ENCODE measurements around the gene COL6A3. TPM values are rescaled to one million over a fixed set of nuclear protein-coding genes. Genes with fewer than 3 reads are reported as not detected.
"Not testable (repeated sequence)": the region's sequence is repeated elsewhere in the genome, so short reads cannot be mapped to it uniquely, and the experiment has no call there.

The COL6A3 gene
- total RNA-seq, 1 donor from 2014 or later, result 28.7 TPM

DNA sequence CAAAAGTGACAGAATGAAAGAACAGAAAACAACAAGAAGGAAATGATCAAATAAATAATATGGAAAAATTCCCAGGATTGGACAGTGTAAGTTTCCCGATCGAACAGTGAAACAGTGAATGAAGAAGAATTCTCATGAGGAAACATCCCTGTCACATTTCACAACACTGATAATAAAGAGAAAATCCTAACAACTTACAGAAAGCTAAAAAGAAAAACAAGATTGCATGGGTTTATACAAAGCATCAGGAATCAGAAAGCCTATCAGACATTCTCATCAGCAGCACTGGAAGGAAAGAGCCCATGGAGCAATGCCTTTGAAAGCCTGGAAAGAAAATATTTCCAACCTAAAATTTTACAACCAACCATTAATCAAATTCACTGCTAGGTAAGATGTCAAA, 9.9 kb upstream of the COL6A3 start:
- H3K27me3 Mint-ChIP-seq, result peaks cover 5% of the 10 kb centered on the region
- H3K36me3 Mint-ChIP-seq (ENCODE audit: low read depth), result peaks cover 37% of the 10 kb centered on the region
- H3K4me3 Mint-ChIP-seq, result no peak overlapping the region
- intact Hi-C loops (cut with micrococcal nuclease), result loop anchor here (5.0 kb wide), 2 partner anchors 33 to 148 kb away; no protein-coding TSS in a partner anchor
- H3K4me1 Mint-ChIP-seq, result peaks cover 52% of the 10 kb centered on the region
- peaks cover 4% of the 10 kb centered on the region for H3K9me3 Mint-ChIP-seq
- H3K27ac Mint-ChIP-seq, result no peak overlapping the region
- no peak for DNase-seq

DNA sequence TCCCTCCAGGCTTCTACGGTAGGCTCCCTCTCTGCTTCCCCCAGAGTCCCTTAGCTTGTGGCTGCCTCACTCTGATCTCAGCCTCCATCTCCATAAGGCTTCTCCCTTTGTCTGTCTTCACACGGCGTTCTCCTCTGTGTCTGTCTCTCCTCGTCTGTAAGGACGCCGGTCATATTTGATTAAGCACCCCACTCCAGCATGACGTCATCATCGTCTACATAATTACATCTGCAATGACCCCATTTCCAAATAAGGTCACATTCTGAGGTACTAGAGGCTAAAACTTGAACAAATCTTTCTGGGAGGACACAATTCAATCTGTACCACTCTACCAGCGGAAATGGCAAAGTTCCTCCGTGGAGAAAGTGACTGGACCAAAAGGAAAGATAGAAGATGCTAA, 8.3 kb upstream of the COL6A3 start:
- peaks cover 36% of the 10 kb centered on the region for H3K4me1 Mint-ChIP-seq
- H3K4me3 Mint-ChIP-seq, result no peak overlapping the region
- H3K27ac Mint-ChIP-seq, result no peak overlapping the region
- H3K36me3 Mint-ChIP-seq (ENCODE audit: low read depth), result peaks cover 27% of the 10 kb centered on the region
- peaks cover 5% of the 10 kb centered on the region for H3K27me3 Mint-ChIP-seq
- DNase-seq, result no peak
- H3K9me3 Mint-ChIP-seq, result peaks cover 1% of the 10 kb centered on the region
- intact Hi-C loops (cut with micrococcal nuclease), result loop anchor here (5.0 kb wide), 2 partner anchors 35 to 150 kb away; no protein-coding TSS in a partner anchor

DNA sequence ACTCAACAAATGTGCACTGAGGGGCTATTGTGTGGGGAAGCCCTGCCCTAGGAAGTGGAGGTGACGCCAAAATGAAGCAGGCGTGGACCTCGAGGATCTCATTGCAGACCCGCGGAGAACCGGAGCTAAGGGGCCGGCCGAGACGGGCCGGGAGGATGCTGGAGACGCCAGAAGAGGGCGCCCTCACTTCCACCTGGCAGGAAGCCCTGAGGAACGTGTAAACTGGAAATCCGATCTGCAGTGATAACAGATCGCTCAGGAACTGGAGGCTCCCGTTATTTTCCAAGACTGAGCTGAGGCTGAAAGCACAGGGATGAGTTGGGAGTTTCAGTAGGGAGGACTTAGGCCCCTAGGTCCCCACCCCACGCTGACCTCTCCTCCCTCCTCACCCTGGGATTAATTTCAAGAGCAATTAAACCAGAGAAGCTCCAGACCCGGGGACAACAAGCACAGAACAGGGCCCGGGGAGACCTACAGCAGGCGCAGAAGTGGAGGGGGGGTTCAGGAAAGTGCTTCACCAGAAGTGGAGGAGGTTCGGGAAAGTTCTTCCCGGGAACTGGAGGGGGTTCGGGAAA, 7.7 kb upstream of the COL6A3 start:
- intact Hi-C loops (cut with micrococcal nuclease), result loop anchor here (1.0 to 5.0 kb wide), 3 partner anchors 36 to 151 kb away; no protein-coding TSS in a partner anchor
- H3K36me3 Mint-ChIP-seq (ENCODE audit: low read depth), result peaks cover 23% of the 10 kb centered on the region
- peak; percentile 93 for DNase-seq
- peak overlapping the region; percentile 75 for H3K27ac Mint-ChIP-seq
- peaks cover 5% of the 10 kb centered on the region for H3K27me3 Mint-ChIP-seq
- H3K4me1 Mint-ChIP-seq, result peaks cover 31% of the 10 kb centered on the region
- H3K9me3 Mint-ChIP-seq, result no peaks in the 10 kb centered on the region
- peak overlapping the region; percentile 74 for H3K4me3 Mint-ChIP-seq

DNA sequence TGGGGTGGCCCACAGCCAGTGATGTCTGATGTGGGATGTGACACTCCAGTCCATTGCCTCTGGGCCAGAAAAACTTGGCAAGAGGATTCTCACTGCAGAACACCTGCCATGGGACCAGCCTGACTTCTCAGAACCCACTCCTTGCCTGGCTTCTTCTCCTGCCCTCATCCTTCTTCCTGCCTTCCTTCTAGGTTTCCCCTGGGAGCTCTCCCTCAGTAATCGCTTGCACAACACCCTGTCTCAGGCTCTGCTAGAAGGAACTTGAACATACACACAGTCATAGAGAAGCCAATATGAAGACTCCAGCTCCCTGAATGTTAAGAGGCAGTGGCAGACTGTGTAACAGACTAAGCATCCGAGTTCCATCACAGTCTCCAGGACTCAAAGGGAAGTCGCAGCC, 4.3 kb upstream of the COL6A3 start:
- no peak for DNase-seq
- H3K27me3 Mint-ChIP-seq, result peaks cover 6% of the 10 kb centered on the region
- H3K36me3 Mint-ChIP-seq (ENCODE audit: low read depth), result peaks cover 13% of the 10 kb centered on the region
- H3K27ac Mint-ChIP-seq, result no peak overlapping the region
- intact Hi-C loops (cut with micrococcal nuclease), result no loop called here
- peaks cover 14% of the 10 kb centered on the region for H3K4me1 Mint-ChIP-seq
- H3K4me3 Mint-ChIP-seq, result no peak overlapping the region
- no peaks in the 10 kb centered on the region for H3K9me3 Mint-ChIP-seq

DNA sequence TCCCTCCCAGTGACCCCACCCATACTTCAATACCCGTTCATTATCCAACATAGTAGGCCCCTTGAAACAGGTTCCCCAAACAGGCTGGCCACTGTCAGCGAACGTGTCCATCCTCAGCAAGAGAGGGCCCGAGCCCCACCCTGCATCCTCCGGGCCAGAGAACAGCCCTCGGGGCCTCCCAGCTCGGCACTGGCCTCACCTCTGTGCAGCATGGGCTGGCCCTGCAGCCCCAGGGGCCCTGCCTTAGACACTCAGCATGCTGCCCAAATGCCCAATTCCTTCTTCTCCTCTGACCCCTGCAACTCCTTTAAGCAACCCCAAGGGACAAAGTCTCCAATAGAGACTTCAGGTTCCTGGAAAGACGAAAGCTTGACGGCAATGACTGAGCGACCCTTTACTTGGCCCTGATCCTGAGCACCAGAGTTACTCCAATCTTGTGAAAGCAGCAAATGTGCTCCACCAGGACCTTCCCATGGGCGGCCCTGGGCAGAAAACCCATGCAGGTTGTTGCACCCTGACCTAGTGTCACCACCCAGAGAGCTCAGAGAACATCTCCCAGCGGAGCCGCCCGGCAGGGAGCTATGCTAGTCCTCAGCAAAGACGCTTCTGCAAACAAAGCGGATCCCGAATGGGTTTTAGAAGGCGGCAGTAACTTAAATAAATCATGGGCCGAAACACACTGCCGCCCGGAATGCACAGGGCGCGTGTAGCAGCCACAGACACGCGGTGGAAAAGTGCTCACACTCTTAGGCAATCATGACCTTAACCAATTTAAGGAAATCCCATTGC, 782 bp downstream of the COL6A3 start:
- Mint-ChIP-seq H3K27me3 (peaks cover 1% of the 10 kb centered on the region), H3K4me3 (no peak overlapping the region), H3K27ac (no peak overlapping the region), H3K4me1 (peaks cover 3% of the 10 kb centered on the region), H3K9me3 (no peaks in the 10 kb centered on the region), H3K36me3 (ENCODE audit: low read depth) (no peaks in the 10 kb centered on the region)
- intact Hi-C loops (cut with micrococcal nuclease), result no loop called here
- no peak for DNase-seq

DNA sequence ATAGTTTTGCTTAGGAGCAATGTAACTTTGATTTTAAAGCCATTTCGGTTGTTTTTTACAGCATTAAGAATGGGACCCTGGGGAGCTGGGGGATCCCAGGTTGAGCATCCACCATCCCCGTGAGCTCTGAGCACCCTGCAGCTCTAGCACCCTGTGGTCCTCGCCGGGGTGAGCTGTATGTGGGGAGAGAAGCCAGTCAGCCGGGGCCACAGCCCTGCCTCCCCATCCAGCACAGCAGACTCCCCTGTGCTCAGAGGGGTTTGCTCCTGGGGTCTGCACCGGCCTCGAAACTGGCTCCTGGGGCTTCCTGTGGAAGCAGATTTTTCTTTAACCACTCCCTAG, 1.3 kb downstream of the COL6A3 start:
- DNase-seq, result no peak
- H3K4me3 Mint-ChIP-seq, result no peak overlapping the region
- intact Hi-C loops (cut with micrococcal nuclease), result no loop called here
- H3K27ac Mint-ChIP-seq, result no peak overlapping the region
- H3K27me3 Mint-ChIP-seq, result peaks cover 1% of the 10 kb centered on the region
- no peaks in the 10 kb centered on the region for H3K9me3 Mint-ChIP-seq
- H3K4me1 Mint-ChIP-seq, result peaks cover 3% of the 10 kb centered on the region
- no peaks in the 10 kb centered on the region for H3K36me3 Mint-ChIP-seq (ENCODE audit: low read depth)

DNA sequence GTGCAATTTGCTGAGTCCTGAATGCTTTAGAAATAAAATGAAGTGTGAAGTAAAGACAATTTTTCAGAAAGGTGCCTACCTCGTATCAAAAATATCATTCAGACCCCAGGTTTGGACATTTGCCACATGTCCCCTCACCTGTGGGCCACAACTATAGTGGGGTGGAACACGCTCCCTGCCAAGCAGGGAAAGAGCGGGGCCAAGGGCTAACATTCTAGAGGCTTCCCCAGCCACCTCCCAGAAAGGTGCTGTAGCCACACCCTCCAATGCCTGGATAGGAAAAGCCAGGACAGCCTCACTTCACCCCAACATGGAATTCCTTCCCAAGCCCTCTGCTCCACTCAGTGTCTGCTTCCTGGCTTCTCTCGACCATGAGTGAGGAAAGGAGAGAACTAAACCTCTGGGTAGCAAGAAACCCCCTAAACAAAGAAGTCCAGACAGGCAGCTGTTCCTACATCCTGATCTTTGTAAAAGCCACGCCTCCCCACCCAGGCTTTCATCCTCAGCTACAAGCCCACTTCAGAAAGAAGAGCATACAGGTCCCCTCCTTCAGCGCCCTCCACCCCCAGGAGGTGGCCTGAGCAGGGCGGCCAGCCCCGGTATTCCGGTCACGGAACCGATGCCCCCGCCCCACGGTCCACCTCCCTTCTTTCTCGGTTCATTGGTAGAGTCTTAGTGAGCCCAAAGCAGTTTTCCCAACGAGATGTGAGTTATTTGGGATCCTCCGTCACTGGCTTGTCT, 2.1 kb downstream of the COL6A3 start:
- Mint-ChIP-seq H3K4me3 (no peak overlapping the region), H3K36me3 (ENCODE audit: low read depth) (no peaks in the 10 kb centered on the region), H3K27ac (no peak overlapping the region), H3K4me1 (peaks cover 3% of the 10 kb centered on the region), H3K27me3 (peaks cover 1% of the 10 kb centered on the region), H3K9me3 (no peaks in the 10 kb centered on the region)
- DNase-seq, result no peak
- intact Hi-C loops (cut with micrococcal nuclease), result no loop called here

DNA sequence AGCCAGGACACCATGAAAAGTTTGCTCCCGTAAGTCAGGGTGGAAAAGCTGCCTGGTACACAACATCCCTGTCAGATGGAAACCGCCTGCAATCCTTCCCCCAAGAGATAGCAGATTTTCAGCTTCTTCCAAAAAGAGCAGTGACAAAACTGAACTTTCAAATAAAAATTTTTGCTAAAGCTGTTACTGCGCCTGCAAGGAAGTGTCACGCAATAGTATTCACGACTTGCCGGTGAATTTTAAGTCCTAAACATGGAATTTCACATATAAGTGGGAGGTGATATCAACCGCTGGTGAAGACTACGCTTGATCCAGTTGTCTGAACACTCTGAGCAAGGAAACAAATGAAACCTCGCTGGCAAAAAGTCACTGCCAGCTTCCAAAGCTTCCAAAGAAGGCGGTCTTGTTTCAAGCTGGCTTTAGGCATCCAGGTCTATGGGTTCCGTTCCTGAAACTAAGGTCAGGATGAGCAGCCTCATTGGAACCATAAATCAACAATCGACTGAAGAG, 2.8 kb downstream of the COL6A3 start:
- Mint-ChIP-seq H3K27me3 (peaks cover 1% of the 10 kb centered on the region), H3K27ac (no peak overlapping the region), H3K36me3 (ENCODE audit: low read depth) (no peaks in the 10 kb centered on the region), H3K4me1 (peaks cover 3% of the 10 kb centered on the region), H3K4me3 (no peak overlapping the region), H3K9me3 (no peaks in the 10 kb centered on the region)
- intact Hi-C loops (cut with micrococcal nuclease), result no loop called here
- DNase-seq, result no peak

DNA sequence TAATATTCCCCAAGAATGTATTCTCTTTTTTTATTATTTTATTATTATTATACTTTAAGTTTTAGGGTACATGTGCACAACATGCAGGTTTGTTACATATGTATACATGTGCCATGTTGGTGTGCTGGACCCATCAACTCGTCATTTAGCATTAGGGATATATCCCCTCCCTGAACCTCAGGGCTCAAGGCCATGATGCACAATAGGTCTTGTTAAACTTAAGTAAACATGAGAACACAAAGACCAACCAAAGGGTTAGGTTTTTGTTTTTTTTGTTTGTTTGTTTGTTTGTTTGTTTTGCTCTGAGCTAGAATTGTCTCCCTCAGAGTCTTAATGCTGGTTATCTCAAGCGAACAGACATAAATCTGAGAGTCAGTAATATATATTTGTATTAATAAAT, 4.7 kb downstream of the COL6A3 start:
- H3K27ac Mint-ChIP-seq; H3K4me3 Mint-ChIP-seq; H3K36me3 Mint-ChIP-seq (ENCODE audit: low read depth); DNase-seq; H3K9me3 Mint-ChIP-seq; H3K4me1 Mint-ChIP-seq; H3K27me3 Mint-ChIP-seq; intact Hi-C loops (cut with micrococcal nuclease): not testable (repeated sequence)

DNA sequence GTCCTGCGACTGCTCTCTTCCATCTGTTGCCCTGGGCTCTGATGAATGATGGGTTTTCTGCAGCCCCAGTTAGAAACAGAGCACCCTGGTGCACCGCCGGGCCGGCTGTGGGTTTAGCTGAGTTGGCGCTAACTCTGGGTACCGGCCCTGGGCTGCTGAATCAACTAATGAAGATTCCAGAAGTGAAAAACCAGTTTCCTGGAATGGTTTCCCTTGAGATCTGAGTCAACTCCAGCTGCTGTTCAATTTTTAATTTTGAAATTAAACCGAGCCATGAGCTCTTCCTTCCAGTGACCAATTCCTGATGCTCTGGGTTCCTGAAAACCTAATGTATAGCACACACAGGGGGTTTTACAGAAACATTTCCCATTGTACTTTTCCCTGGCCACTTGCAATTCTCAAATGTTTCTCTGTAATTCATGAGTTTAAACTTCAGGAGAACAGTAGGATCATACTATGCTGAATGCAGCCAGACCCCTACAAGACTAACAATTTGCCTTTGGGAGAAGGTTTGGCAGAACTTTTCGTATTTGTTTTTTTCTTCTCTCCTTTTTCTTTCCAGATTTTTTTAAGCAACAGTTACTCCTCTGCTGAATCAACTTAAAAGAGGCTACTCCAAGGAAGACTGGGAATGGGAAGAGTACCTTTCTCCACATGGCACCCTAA, 5.5 kb downstream of the COL6A3 start:
- H3K4me3 Mint-ChIP-seq, result no peak overlapping the region
- peaks cover 3% of the 10 kb centered on the region for H3K4me1 Mint-ChIP-seq
- no peaks in the 10 kb centered on the region for H3K27me3 Mint-ChIP-seq
- DNase-seq, result no peak
- no peaks in the 10 kb centered on the region for H3K9me3 Mint-ChIP-seq
- no peak overlapping the region for H3K27ac Mint-ChIP-seq
- no peaks in the 10 kb centered on the region for H3K36me3 Mint-ChIP-seq (ENCODE audit: low read depth)
- intact Hi-C loops (cut with micrococcal nuclease), result no loop called here

DNA sequence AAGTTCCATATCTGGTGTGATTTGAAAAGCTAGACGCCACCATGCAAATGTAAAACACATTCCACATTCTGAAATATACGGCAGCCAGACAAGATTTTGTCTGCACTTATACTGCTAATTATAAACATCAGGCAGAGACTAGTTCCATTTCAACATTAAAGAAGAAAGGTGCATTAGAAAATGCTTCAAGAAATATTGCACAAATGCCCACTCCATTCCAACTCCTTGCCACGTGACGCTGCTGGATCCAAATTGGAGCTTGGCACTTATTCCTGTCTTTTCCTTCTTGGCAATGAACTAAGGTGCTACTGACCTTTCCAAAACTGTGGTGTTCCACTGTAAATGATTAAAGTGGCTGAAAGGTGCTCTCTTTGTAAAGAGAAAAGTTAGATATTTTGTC, 6.3 kb downstream of the COL6A3 start:
- intact Hi-C loops (cut with micrococcal nuclease), result no loop called here
- H3K36me3 Mint-ChIP-seq (ENCODE audit: low read depth), result no peaks in the 10 kb centered on the region
- no peak for DNase-seq
- H3K4me3 Mint-ChIP-seq, result no peak overlapping the region
- H3K9me3 Mint-ChIP-seq, result no peaks in the 10 kb centered on the region
- H3K27ac Mint-ChIP-seq, result no peak overlapping the region
- H3K4me1 Mint-ChIP-seq, result peaks cover 3% of the 10 kb centered on the region
- H3K27me3 Mint-ChIP-seq, result no peaks in the 10 kb centered on the region

DNA sequence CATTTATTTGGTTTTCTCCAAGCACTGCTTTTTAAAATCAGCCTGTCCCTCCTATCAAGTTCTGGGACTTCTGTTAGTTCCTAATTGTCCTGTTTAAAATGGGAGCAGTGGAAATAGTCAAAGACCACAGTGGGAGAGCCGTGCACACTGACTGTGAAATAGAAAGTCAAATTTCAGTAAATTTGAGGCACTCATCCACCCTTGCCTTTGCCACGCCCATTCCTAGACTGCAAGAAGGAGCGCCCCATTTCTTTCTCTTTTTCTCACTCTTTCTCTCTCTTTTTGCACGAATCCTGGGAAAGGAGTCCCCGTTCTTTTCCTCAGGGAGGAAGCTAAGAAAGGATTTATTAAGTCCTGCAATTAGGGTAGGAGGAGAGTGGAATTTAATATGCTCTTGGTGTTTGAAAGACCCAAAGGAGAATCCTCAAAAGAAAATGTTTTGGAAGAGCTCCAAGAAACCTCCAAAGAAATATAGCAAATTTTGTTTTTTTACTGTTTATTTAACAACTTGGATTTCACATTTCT, 7.5 kb downstream of the COL6A3 start:
- Mint-ChIP-seq H3K4me1 (no peaks in the 10 kb centered on the region), H3K36me3 (ENCODE audit: low read depth) (no peaks in the 10 kb centered on the region), H3K27me3 (no peaks in the 10 kb centered on the region), H3K4me3 (no peak overlapping the region), H3K9me3 (no peaks in the 10 kb centered on the region), H3K27ac (no peak overlapping the region)
- DNase-seq, result no peak
- intact Hi-C loops (cut with micrococcal nuclease), result no loop called here

DNA sequence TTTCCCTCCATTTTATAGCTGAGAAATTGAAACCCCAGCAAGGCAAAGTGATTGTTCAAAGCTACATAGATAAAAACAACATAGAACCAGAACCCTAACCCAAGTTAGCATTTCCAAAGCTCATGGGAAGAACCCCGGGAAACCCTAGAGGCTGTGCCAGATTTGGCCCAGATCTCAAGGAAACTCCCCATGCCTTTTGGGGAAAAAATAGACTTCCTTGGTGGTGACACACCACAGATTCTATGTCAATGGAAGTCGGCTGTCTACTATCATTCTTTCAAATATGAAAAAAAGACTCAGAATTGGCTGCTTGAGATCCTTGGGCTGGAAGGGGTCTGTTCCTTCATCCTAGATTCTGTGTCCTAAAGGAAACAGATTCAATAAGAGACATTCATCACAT, 8.4 kb downstream of the COL6A3 start:
- H3K4me1 Mint-ChIP-seq, result no peaks in the 10 kb centered on the region
- peaks cover 3% of the 10 kb centered on the region for H3K27me3 Mint-ChIP-seq
- no peak for DNase-seq
- no peak overlapping the region for H3K4me3 Mint-ChIP-seq
- intact Hi-C loops (cut with micrococcal nuclease), result no loop called here
- no peaks in the 10 kb centered on the region for H3K9me3 Mint-ChIP-seq
- H3K36me3 Mint-ChIP-seq (ENCODE audit: low read depth), result no peaks in the 10 kb centered on the region
- H3K27ac Mint-ChIP-seq, result no peak overlapping the region
